BJ (cell line): ENCODE data around the gene LRRC9. TPM values are rescaled to one million over a fixed set of nuclear protein-coding genes. Genes with fewer than 3 reads are reported as not detected.
"Not testable (repeated sequence)": the region's sequence is repeated elsewhere in the genome, so short reads cannot be mapped to it uniquely, and the experiment has no call there.

Experiments used
- CTCF ChIA-PET: fragments of 350-600 bp; formaldehyde crosslinking; extraction: SDS; loops from one replicate; lab custom pipeline; 2021; ENCODE audit warnings: antibody characterized with exemption, inconsistent platforms; lab: Yijun Ruan, JAX
- POLR2A ChIA-PET: fragments of 300-600 bp; sonication (Branson Sonifier 250); formaldehyde crosslinking; extraction: SDS; loops from one replicate; lab custom pipeline; 2021; ENCODE audit warnings: antibody characterized with exemption; lab: Charles Lee
- DNase-seq: peaks from one replicate; pipeline ENCODE4 v3.0.0-alpha.2; 2011; ENCODE audit warnings: low read depth
- H3K27me3 ChIP-seq: 2 replicates; pipeline ENCODE4 v1.6.0; 2011; ENCODE audit warnings: low read length; ENCODE audit not compliant: control insufficient read depth, insufficient read depth
- H3K36me3 ChIP-seq: 2 replicates; pipeline ENCODE4 v1.5.1; 2011; ENCODE audit warnings: low read length; ENCODE audit not compliant: control insufficient read depth, insufficient read depth
- H3K4me3 ChIP-seq: 2 replicates; pipeline ENCODE4 v1.5.1; 2011; ENCODE audit warnings: low read depth, mild to moderate bottlenecking, control low read depth, low read length
- polyA plus RNA-seq: library from polyadenylated mRNA; depleted of rRNA; stranded (reverse); fragments of >200 nt; gene quantifications from 2 replicates; pipeline ENCODE4 v1.2.3, GENCODE V29; 2011
- TF ChIP-seq, protein P1 (sequence below): IDR thresholded peaks from 2 replicates; pipeline ENCODE4 v1.5.1; 2011; ENCODE audit warnings: low read depth, mild to moderate bottlenecking, control low read depth, inconsistent platforms, low read length, moderate library complexity; ENCODE audit not compliant: insufficient read depth

LRRC9 gene
- polyA plus RNA-seq, 1 experiment, result not detected

GRCh38 chr14:59925797-59926196, 5.9 kb downstream of the LRRC9 start:
- Histone ChIP-seq H3K27me3 (no peaks in the 10 kb centered on the region), H3K36me3 (no peaks in the 10 kb centered on the region), H3K4me3 (no peak overlapping the region)
- TF ChIP-seq, protein P1, sequence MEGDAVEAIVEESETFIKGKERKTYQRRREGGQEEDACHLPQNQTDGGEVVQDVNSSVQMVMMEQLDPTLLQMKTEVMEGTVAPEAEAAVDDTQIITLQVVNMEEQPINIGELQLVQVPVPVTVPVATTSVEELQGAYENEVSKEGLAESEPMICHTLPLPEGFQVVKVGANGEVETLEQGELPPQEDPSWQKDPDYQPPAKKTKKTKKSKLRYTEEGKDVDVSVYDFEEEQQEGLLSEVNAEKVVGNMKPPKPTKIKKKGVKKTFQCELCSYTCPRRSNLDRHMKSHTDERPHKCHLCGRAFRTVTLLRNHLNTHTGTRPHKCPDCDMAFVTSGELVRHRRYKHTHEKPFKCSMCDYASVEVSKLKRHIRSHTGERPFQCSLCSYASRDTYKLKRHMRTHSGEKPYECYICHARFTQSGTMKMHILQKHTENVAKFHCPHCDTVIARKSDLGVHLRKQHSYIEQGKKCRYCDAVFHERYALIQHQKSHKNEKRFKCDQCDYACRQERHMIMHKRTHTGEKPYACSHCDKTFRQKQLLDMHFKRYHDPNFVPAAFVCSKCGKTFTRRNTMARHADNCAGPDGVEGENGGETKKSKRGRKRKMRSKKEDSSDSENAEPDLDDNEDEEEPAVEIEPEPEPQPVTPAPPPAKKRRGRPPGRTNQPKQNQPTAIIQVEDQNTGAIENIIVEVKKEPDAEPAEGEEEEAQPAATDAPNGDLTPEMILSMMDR, result no peak
- no peak for DNase-seq
- POLR2A ChIA-PET, result no interaction called here
- CTCF ChIA-PET, result no interaction called here

DNA sequence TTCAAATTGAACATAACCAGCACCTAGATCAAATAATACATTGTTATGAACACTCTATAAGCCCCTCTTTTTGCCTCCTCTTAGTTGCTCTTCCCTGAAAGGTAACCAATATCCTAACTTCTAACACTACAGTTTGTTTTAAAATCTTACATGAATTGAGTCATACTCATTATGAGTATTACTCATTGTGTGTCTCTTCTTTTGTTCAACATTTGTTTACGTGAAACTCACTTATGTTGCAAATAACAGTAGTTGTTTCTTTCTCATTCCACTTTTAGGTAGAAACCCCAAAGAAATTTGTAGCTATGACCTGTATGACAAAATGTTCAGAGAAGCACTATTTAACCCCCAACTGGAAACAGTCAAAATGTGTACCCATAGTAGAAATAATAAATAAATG, 6.6 kb downstream of the LRRC9 start:
- POLR2A ChIA-PET, result no interaction called here
- TF ChIP-seq, protein P1, result no peak
- Histone ChIP-seq H3K27me3 (no peaks in the 10 kb centered on the region), H3K36me3 (no peaks in the 10 kb centered on the region), H3K4me3 (no peak overlapping the region)
- no peak for DNase-seq
- CTCF ChIA-PET, result no interaction called here

DNA sequence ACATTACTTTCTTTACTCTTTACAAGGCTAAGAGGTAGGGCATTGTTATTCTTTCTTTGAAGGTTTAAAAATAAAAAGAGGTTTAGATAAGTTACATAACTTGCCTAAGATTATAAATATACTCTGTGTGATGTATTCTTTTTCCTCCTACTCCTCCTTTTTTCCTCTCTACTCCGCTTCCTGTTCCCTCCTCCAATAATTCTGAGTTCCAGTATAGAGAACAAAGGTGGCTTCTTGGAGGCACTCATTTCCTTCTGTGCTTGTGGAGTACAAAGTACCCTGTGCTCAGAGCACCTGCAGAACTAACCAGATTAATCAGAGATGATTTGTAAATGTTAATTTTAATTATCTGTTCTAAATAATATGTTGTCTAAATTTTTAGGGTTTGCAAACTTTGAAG, 11.3 kb downstream of the LRRC9 start:
- POLR2A ChIA-PET, result no interaction called here

DNA sequence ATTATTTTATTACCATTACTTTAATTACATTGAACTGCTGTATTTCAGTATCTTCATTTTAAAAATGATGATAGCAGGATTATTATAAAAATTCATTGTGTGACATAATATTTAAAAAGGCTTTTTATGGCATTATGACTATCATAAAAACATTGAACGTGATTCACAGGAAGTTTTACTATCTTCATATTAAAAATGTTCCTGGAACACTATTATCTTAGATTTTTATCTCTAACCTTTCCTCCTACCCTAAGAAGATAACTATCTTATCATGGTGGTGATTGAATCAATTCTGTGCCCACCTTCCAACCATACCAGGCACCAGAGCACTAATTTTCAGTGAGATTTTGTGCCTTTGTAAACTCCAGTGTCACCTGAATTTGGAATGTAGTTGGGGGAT, 16.2 kb downstream of the LRRC9 start:
- POLR2A ChIA-PET, result no interaction called here
- no peaks in the 10 kb centered on the region for H3K27me3 ChIP-seq
- no peak for DNase-seq
- H3K4me3 ChIP-seq, result no peak overlapping the region
- TF ChIP-seq, protein P1, result no peak
- H3K36me3 ChIP-seq, result no peaks in the 10 kb centered on the region
- CTCF ChIA-PET, result no interaction called here

More for the DNA sequence above, 11.3 kb downstream of the LRRC9 start:
- no peak for DNase-seq
- H3K27me3 ChIP-seq, result no peaks in the 10 kb centered on the region
- TF ChIP-seq, protein P1, result no peak
- H3K36me3 ChIP-seq, result no peaks in the 10 kb centered on the region
- CTCF ChIA-PET, result no interaction called here
- H3K4me3 ChIP-seq, result no peak overlapping the region

DNA sequence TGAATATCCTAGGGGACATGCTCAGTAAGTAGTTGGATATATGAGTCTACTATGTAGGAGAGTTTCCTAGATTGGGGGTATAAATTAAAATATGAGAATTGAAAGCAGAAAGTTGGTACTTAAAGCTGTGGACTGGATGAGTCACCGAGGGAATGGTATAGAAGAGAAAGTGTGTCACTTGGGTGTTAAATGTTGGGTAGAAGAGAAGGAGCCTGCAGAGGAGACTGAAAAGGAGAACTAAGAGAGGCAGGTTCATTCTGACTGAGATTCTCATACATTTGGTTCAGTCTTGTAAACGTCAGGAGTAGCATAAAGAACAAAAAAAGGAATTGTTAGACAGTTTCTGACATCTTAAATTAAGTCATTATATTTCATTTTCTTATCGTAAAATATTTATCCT, 19.9 kb downstream of the LRRC9 start:
- TF ChIP-seq, protein P1, result no peak
- no peaks in the 10 kb centered on the region for H3K36me3 ChIP-seq
- DNase-seq, result no peak
- H3K27me3 ChIP-seq, result no peaks in the 10 kb centered on the region
- POLR2A ChIA-PET, result no interaction called here
- CTCF ChIA-PET, result no interaction called here
- H3K4me3 ChIP-seq, result no peak overlapping the region

DNA sequence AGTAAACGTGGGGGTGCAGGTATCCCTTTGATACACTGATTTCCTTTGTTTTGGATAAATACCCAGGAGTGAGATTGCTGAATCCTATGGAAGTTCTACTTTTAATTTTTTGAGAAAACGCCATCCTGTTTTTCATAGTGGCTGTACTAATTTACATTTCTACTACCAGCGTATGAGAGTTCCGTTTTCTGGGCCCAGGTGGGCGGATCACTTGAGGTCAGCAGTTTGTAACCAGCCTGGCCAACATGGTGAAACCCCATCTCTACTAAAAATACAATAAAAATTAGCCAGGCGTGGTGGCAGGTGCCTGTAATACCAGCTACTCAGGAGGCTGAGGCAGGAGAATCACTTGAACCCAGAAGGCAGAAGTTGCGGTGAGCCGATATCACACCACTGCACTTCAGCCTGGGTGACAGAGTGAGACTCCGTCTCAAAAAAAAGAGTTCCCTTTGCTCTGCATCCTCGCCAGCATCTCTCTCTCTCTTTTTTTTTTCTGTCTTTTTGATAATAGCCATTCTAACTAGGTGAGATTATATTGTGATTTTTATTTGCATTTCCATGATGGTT, 22.4 kb downstream of the LRRC9 start:
- H3K27me3 ChIP-seq, DNase-seq, CTCF ChIA-PET, POLR2A ChIA-PET, H3K4me3 ChIP-seq, H3K36me3 ChIP-seq: not testable (repeated sequence)
